ENCODE measurements around the gene TMPRSS12. TPM values are rescaled to one million over a fixed set of nuclear protein-coding genes. Genes with fewer than 3 reads are reported as not detected.

TMPRSS12 gene
- total RNA-seq, 2 experiments from 2014 or later, result not detected

DNA sequence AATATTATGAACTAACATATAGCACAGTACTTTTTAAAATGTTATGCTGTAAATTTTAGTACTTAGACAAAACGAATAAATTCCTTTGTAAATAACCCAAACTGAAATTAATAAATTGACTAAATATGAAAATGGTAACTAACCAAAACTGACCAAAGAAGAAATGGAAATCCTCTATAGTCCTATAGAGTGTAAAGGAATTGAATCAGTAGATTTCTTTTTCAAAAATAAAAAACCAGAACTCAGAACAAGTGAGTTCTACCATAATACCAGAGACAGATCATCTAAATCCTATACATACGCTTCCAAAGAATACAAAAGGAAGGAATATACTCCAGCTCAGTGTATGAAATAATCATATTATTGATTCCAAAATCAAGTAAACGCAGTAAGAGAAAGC, 39.8 kb downstream of the TMPRSS12 start:
- intact Hi-C loops (cut with micrococcal nuclease; ENCODE audit: unreplicated experiment), result no loop called here
- Histone ChIP-seq H4K20me1 (ENCODE audit: insufficient read depth, low read length) (no peaks in the 10 kb centered on the region), H3K9me3 (ENCODE audit: low read length) (no peaks in the 10 kb centered on the region), H3K36me3 (ENCODE audit: insufficient read depth, low read length) (no peaks in the 10 kb centered on the region), H3K79me2 (ENCODE audit: insufficient read depth, low read depth, low read length) (no peaks in the 10 kb centered on the region), H3K27ac (ENCODE audit: low read depth, low read length, poor library complexity, severe bottlenecking) (no peak overlapping the region), H3K4me1 (ENCODE audit: insufficient read depth, low read length, poor library complexity, severe bottlenecking) (no peaks in the 10 kb centered on the region), H2AFZ (ENCODE audit: low read length) (no peak overlapping the region), H3K4me2 (ENCODE audit: low read length) (no peak overlapping the region), H3K9me2 (ENCODE audit: insufficient read depth, low read length) (no peaks in the 10 kb centered on the region), H3K4me3 (ENCODE audit: low read depth, low read length, poor library complexity, severe bottlenecking) (no peak overlapping the region)
- no peak for DNase-seq (ENCODE audit: low spot score)
- ChIA-PET CTCF (ENCODE audit: unreplicated experiment) (no interaction called here), POLR2A (no interaction called here)
- no TSS peak for BruUV-seq (replicated peaks)
- TF ChIP-seq, protein P1, sequence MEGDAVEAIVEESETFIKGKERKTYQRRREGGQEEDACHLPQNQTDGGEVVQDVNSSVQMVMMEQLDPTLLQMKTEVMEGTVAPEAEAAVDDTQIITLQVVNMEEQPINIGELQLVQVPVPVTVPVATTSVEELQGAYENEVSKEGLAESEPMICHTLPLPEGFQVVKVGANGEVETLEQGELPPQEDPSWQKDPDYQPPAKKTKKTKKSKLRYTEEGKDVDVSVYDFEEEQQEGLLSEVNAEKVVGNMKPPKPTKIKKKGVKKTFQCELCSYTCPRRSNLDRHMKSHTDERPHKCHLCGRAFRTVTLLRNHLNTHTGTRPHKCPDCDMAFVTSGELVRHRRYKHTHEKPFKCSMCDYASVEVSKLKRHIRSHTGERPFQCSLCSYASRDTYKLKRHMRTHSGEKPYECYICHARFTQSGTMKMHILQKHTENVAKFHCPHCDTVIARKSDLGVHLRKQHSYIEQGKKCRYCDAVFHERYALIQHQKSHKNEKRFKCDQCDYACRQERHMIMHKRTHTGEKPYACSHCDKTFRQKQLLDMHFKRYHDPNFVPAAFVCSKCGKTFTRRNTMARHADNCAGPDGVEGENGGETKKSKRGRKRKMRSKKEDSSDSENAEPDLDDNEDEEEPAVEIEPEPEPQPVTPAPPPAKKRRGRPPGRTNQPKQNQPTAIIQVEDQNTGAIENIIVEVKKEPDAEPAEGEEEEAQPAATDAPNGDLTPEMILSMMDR (conservative IDR thresholded peaks at IDR 0.05; ENCODE audit: low read length), result no peak
- TF ChIP-seq EZH2phosphoT487 (IDR thresholded peaks at IDR 0.05; ENCODE audit: borderline replicate concordance, low read depth, low read length), result no peak

GRCh38 chr12:50887191-50887590, 44.5 kb downstream of the TMPRSS12 start:
- POLR2A ChIA-PET, result interaction anchor here (0.6 to 0.7 kb wide), 2 partner anchors 38 to 343 kb away, joined by 3 to 4 read pairs; a partner anchor contains a TSS
- intact Hi-C loops (cut with micrococcal nuclease; ENCODE audit: unreplicated experiment), result no loop called here
- Histone ChIP-seq H3K9me3 (ENCODE audit: low read length) (no peaks in the 10 kb centered on the region), H3K79me2 (ENCODE audit: insufficient read depth, low read depth, low read length) (no peaks in the 10 kb centered on the region), H3K36me3 (ENCODE audit: insufficient read depth, low read length) (no peaks in the 10 kb centered on the region), H3K4me2 (ENCODE audit: low read length) (no peak overlapping the region), H3K4me3 (ENCODE audit: low read depth, low read length, poor library complexity, severe bottlenecking) (no peak overlapping the region), H3K4me1 (ENCODE audit: insufficient read depth, low read length, poor library complexity, severe bottlenecking) (no peaks in the 10 kb centered on the region), H3K27ac (ENCODE audit: low read depth, low read length, poor library complexity, severe bottlenecking) (no peak overlapping the region), H3K9me2 (ENCODE audit: insufficient read depth, low read length) (no peaks in the 10 kb centered on the region), H2AFZ (ENCODE audit: low read length) (no peak overlapping the region), H4K20me1 (ENCODE audit: insufficient read depth, low read length) (no peaks in the 10 kb centered on the region)
- no TSS peak for BruUV-seq (replicated peaks)
- no peak for DNase-seq (ENCODE audit: low spot score)
- CTCF ChIA-PET (ENCODE audit: unreplicated experiment), result no interaction called here
- TF ChIP-seq EZH2phosphoT487 (IDR thresholded peaks at IDR 0.05; ENCODE audit: borderline replicate concordance, low read depth, low read length), result no peak
- TF ChIP-seq, protein P1 (conservative IDR thresholded peaks at IDR 0.05; ENCODE audit: low read length), result no peak

- ChIA-PET POLR2A (interaction anchor here (0.7 kb wide), 1 partner anchor 260 kb away, joined by 3 read pairs; no protein-coding TSS in a partner anchor), CTCF (ENCODE audit: unreplicated experiment) (no interaction called here)
- no peaks in the 10 kb centered on the region for H3K9me3 ChIP-seq (ENCODE audit: low read length)
- no peak overlapping the region for H3K4me2 ChIP-seq (ENCODE audit: low read length)
- H2AFZ ChIP-seq (ENCODE audit: low read length), result no peak overlapping the region
- intact Hi-C loops (cut with micrococcal nuclease; ENCODE audit: unreplicated experiment), result no loop called here
- no peak for TF ChIP-seq EZH2phosphoT487 (IDR thresholded peaks at IDR 0.05; ENCODE audit: borderline replicate concordance, low read depth, low read length)
- TF ChIP-seq, protein P1 (conservative IDR thresholded peaks at IDR 0.05; ENCODE audit: low read length), result no peak
- H3K27ac ChIP-seq (ENCODE audit: low read depth, low read length, poor library complexity, severe bottlenecking), result no peak overlapping the region
- BruUV-seq (replicated peaks), result no TSS peak
- peaks cover 3% of the 10 kb centered on the region for H3K4me1 ChIP-seq (ENCODE audit: insufficient read depth, low read length, poor library complexity, severe bottlenecking)
- H3K9me2 ChIP-seq (ENCODE audit: insufficient read depth, low read length), result no peaks in the 10 kb centered on the region
- no peak overlapping the region for H3K4me3 ChIP-seq (ENCODE audit: low read depth, low read length, poor library complexity, severe bottlenecking)
- no peaks in the 10 kb centered on the region for H3K79me2 ChIP-seq (ENCODE audit: insufficient read depth, low read depth, low read length)
- DNase-seq (ENCODE audit: low spot score), result no peak
- no peaks in the 10 kb centered on the region for H3K36me3 ChIP-seq (ENCODE audit: insufficient read depth, low read length)
- H4K20me1 ChIP-seq (ENCODE audit: insufficient read depth, low read length), result no peaks in the 10 kb centered on the region
Observed at GRCh38 chr12:50888666-50889065, 45.9 kb downstream of the TMPRSS12 start.

All from OCI-LY7 (cell line).